ENCODE results near the gene EPB41L2. TPM values are rescaled to one million over a fixed set of nuclear protein-coding genes. Genes with fewer than 3 reads are reported as not detected.

The EPB41L2 gene
- total and polyA plus RNA-seq, 2 experiments from 2014 or later = 76.2 to 91.7 TPM

GRCh38 chr6:131103901-131104300 lies 40.9 kb upstream of the EPB41L2 start:
- no peak for TF ChIP-seq ZNF114 (CRISPR knock-in tag; IDR thresholded peaks at IDR 0.05)
- no peaks in the 10 kb centered on the region for H3K36me3 ChIP-seq (ENCODE audit: insufficient read depth)
- Mint-ChIP-seq H3K27ac (peak overlapping the region; percentile 7; the same call in 1 of the 2 replicates), H3K4me1 (no peaks in the 10 kb centered on the region), H3K9me3 (peaks cover 9% of the 10 kb centered on the region; the same call in 2 of the 3 replicates), H3K36me3 (ENCODE audit: low read depth) (no peaks in the 10 kb centered on the region), H3K27me3 (ENCODE audit: insufficient read depth, low read depth, poor library complexity) (no peaks in the 10 kb centered on the region), H3K4me3 (no peak overlapping the region)
- no peaks in the 10 kb centered on the region for H3K4me1 ChIP-seq (ENCODE audit: insufficient read depth)
- no peaks in the 10 kb centered on the region for H3K27me3 ChIP-seq (ENCODE audit: insufficient read depth)
- no peak for DNase-seq (ENCODE audit: low spot score)
- H3K4me2 ChIP-seq = no peak overlapping the region
- H3K27ac ChIP-seq (ENCODE audit: low read depth) = no peak overlapping the region
- no peaks in the 10 kb centered on the region for H3F3A ChIP-seq (replicated peaks; ENCODE audit: low read depth)
- H3K9me2 ChIP-seq (ENCODE audit: insufficient read depth) = no peaks in the 10 kb centered on the region
- no peaks in the 10 kb centered on the region for H4K20me1 ChIP-seq (replicated peaks; ENCODE audit: insufficient read depth)
- no peak overlapping the region for H2AFZ ChIP-seq
- no peaks in the 10 kb centered on the region for H3K79me2 ChIP-seq (replicated peaks; ENCODE audit: insufficient read depth)
- no peak for ATAC-seq
- no peak overlapping the region for H3K4me3 ChIP-seq

GRCh38 chr6:131103296-131103695 lies 40.3 kb upstream of the EPB41L2 start:
- H3K9me2 ChIP-seq (ENCODE audit: insufficient read depth) = no peaks in the 10 kb centered on the region
- H3K27me3 Mint-ChIP-seq (ENCODE audit: insufficient read depth, low read depth, poor library complexity) = no peaks in the 10 kb centered on the region
- no peak for DNase-seq (ENCODE audit: low spot score)
- H3K79me2 ChIP-seq (replicated peaks; ENCODE audit: insufficient read depth) = no peaks in the 10 kb centered on the region
- no peaks in the 10 kb centered on the region for H3K4me1 ChIP-seq (ENCODE audit: insufficient read depth)
- no peaks in the 10 kb centered on the region for H3K4me1 Mint-ChIP-seq
- H3K27me3 ChIP-seq (ENCODE audit: insufficient read depth) = no peaks in the 10 kb centered on the region
- no peak overlapping the region for H3K27ac ChIP-seq (ENCODE audit: low read depth)
- H3K4me2 ChIP-seq = no peak overlapping the region
- no peaks in the 10 kb centered on the region for H3F3A ChIP-seq (replicated peaks; ENCODE audit: low read depth)
- no peaks in the 10 kb centered on the region for H3K36me3 ChIP-seq (ENCODE audit: insufficient read depth)
- ATAC-seq = no peak
- H3K36me3 Mint-ChIP-seq (ENCODE audit: low read depth) = no peaks in the 10 kb centered on the region
- H3K27ac Mint-ChIP-seq = no peak overlapping the region
- no peak overlapping the region for H3K4me3 Mint-ChIP-seq
- no peaks in the 10 kb centered on the region for H4K20me1 ChIP-seq (replicated peaks; ENCODE audit: insufficient read depth)
- no peak overlapping the region for H3K4me3 ChIP-seq
- H3K9me3 Mint-ChIP-seq = peaks cover 9% of the 10 kb centered on the region; the same call in 2 of the 3 replicates
- H2AFZ ChIP-seq = no peak overlapping the region
- TF ChIP-seq NANOG (IDR thresholded peaks at IDR 0.05; ENCODE audit: borderline replicate concordance) (no peak), REST (IDR thresholded peaks at IDR 0.05; ENCODE audit: unreplicated experiment) (no peak), ZNF331 (CRISPR knock-in tag; IDR thresholded peaks at IDR 0.05; ENCODE audit: low read depth) (no peak), POLR2AphosphoS5 (IDR thresholded peaks at IDR 0.05; ENCODE audit: low read depth) (no peak), CTCF (conservative IDR thresholded peaks at IDR 0.05; ENCODE audit: low read depth in 2 of 2) (no peak), ZNF462 (CRISPR knock-in tag; IDR thresholded peaks at IDR 0.05) (no peak), ETS1 (IDR thresholded peaks at IDR 0.05) (no peak), CREB1 (CRISPR knock-in tag; IDR thresholded peaks at IDR 0.05; ENCODE audit: low read depth) (no peak), EZH2phosphoT487 (IDR thresholded peaks at IDR 0.05; ENCODE audit: unreplicated experiment) (no peak)

All from GM23338 (cell line).